Measurements from ENCODE around the gene RPA3.

Gene RPA3

GRCh38 chr7:7652798-7653540 lies 65.4 kb downstream of the RPA3 start:
- no peak for TF ChIP-seq ZFX (IDR thresholded peaks at IDR 0.05)
- TF ChIP-seq CTCF (conservative IDR thresholded peaks at IDR 0.05) = no peak
- no peak overlapping the region for H3K27ac ChIP-seq

DNA sequence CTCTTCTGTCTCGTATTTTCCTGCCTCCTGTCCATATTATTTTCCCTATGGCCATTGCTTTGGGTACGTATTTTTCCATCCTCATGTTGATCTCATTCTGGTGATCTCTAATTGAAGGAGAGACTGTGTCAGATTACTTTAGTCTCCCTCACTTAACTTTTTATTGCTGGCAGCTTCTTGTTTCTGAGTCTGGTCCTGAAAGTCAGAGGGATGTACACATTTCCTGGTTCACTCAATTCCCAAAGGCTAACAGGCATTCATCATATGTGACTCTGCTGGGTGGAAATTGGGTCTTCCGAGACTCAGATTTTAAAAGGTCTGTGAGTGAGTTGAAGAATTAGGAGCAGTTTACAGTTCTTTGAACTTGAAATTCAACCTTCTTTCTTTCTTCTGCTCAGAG lies 66.9 kb downstream of the RPA3 start:
- TF ChIP-seq CTCF (conservative IDR thresholded peaks at IDR 0.05) (no peak), ZFX (IDR thresholded peaks at IDR 0.05) (no peak)
- H3K27ac ChIP-seq = no peak overlapping the region

DNA sequence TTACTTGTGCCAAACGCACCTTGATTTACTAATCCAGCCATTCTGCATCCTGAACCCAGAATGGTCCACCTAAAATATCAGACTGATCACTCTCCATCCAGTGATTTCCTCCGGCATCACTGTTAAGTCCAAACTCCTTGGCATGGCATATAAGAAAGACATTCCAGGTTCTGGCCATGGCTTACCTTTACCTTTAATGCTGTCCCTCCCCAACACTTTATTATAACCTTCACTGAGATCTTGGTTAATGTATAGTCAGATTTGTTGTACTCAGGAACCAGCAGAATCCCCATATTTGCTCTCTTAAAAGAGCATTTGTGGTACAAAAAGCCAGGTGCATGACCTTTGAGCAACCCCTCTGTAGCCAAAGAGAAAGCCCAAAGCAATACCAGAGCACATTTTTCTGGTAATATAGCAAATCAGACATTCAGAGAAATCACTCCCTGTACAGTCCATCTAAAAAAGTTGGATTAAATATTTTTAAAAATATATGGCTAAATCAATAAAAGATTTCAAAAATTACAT lies 67.7 kb downstream of the RPA3 start:
- no peak overlapping the region for H3K27ac ChIP-seq
- no peak for TF ChIP-seq CTCF (conservative IDR thresholded peaks at IDR 0.05)
- TF ChIP-seq ZFX (IDR thresholded peaks at IDR 0.05) = no peak

- H3K27ac ChIP-seq = no peak overlapping the region
- no peak for TF ChIP-seq CTCF (conservative IDR thresholded peaks at IDR 0.05)
- TF ChIP-seq ZFX (IDR thresholded peaks at IDR 0.05) = no peak
Measured at GRCh38 chr7:7647495-7648036, 70.8 kb downstream of the RPA3 start.

GRCh38 chr7:7642081-7642480 lies 76.3 kb downstream of the RPA3 start:
- TF ChIP-seq ZFX (IDR thresholded peaks at IDR 0.05) (no peak), CTCF (conservative IDR thresholded peaks at IDR 0.05) (no peak)
- peak overlapping the region; percentile 27; the same call in 1 of the 2 replicates for H3K27ac ChIP-seq

GRCh38 chr7:7641129-7641663 lies 77.2 kb downstream of the RPA3 start:
- TF ChIP-seq ZFX (IDR thresholded peaks at IDR 0.05) (no peak), CTCF (conservative IDR thresholded peaks at IDR 0.05) (no peak)
- peak overlapping the region; percentile 84 for H3K27ac ChIP-seq
